Ishikawa (cell line): Measurements from ENCODE around the gene SBK3.

ENCODE experiments used
- CEBPB ChIP-seq: IDR thresholded peaks from 2 replicates; pipeline ENCODE4 v1.6.1; 2012
- EGR1 ChIP-seq: IDR thresholded peaks from 2 replicates; pipeline ENCODE4 v1.6.1; 2012
- EP300 ChIP-seq: IDR thresholded peaks from 2 replicates; pipeline ENCODE4 v1.6.1; 2012; ENCODE audit warnings: borderline replicate concordance
- TCF12 ChIP-seq: IDR thresholded peaks from 2 replicates; pipeline ENCODE4 v1.6.1; 2012; ENCODE audit warnings: low read depth
- YY1 ChIP-seq: IDR thresholded peaks from 2 replicates; pipeline ENCODE4 v1.6.1; 2012; ENCODE audit warnings: low read depth
- TF ChIP-seq, protein P1 (sequence below): IDR thresholded peaks from 2 replicates; pipeline ENCODE4 v1.6.1; 2012

GRCh38 chr19:55586976-55587668, 41.8 kb upstream of the SBK3 start:
- no peak for TF ChIP-seq EGR1
- no peak for TF ChIP-seq EP300
- TF ChIP-seq CEBPB = no peak
- TF ChIP-seq, protein P1, sequence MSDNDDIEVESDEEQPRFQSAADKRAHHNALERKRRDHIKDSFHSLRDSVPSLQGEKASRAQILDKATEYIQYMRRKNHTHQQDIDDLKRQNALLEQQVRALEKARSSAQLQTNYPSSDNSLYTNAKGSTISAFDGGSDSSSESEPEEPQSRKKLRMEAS = no peak
- peak; percentile 30; the same call in 1 of the 2 replicates for TF ChIP-seq TCF12
- TF ChIP-seq YY1 = peak; percentile 32; the same call in 1 of the 2 replicates
